Stimulated activated CD4-positive, alpha-beta T cell treated with anti-CD3 and anti-CD28 coated beads, Interleukin-12 subunit alpha, Interleukin-12 subunit beta, amount 100 ng/mL, for 4 hours (primary cell): ENCODE measurements around the gene INIP.

Source experiments
- DNase-seq: peaks from one replicate; pipeline ENCODE4 v3.0.0-alpha.2; 2020

INIP gene, protein sequence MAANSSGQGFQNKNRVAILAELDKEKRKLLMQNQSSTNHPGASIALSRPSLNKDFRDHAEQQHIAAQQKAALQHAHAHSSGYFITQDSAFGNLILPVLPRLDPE

DNA sequence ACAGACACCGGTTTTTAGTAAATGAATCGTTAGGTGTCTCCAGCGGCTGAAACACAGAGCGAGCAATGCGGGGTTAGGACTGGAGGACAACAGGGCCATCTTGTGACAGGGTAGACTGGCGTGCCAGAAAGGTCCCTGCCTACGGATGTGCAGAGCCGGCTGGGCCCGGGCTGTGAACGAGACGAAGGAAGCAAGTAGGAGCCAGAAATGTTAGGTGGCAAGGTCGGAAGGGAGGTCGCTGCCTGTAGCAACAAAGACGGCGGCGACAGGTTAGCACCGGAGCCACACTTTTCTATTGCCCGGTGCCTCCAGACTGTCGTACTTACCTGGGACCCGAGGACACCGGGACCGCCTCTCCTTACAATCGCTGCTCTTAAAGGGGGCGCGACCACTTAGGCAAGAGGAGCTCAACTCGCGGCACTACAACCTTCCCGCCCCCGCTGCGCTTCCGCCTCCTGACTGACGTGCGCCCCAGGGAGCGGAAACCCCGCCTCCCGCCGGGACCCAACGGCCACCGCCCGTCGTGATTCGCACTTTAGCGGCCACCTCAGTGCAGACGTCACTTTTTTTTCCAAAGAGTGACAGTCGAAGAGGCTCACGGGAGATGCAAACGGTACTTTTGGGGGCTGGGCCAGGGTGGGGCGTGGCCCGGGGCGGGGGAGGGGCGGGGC is at the start of gene INIP:
Gene INIP (minus strand): TSS at position 457 of the 671 bp plus-strand sequence. CDS start 1,632 bp downstream, outside the sequence.
- peak; percentile 96 for DNase-seq

DNA sequence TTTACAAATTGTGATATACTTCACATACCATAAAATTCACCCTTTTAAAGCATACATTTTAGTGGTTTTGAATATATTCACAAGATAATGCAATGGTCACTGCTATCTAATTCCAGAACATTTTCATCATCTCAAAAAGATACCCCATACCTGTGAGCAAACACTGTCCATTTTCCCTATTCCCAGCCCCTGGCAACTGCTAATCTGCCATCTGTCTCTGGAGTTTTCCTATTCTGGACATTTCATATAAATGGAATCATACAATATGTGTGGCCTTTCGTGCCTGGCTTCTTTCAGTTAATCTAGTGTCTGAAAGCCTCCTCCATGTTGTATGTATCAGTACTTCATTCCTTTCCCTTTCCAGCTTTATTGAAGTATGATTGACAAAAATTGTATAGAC is 47.4 kb upstream of the INIP start:
- DNase-seq = no peak

DNA sequence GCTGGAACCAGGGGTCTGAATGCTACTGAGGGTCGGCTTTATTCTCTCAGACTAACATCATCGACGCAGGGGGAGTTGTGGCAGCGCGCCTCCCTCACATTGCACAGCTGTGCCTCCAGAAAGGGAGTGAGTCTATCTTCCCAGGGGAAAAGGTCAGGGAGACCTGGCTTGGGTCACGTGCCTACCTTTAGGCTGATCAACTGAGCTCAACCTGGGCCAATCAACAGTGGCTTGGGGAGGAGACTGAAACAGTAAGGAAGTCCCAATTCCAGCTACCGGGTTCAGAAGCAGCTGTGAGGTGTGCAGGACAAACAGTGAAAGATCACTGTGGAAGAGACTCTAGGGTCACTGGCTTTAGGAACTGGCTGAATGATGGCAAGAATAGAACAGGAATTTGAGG is 46.9 kb upstream of the INIP start:
- DNase-seq = no peak

DNA sequence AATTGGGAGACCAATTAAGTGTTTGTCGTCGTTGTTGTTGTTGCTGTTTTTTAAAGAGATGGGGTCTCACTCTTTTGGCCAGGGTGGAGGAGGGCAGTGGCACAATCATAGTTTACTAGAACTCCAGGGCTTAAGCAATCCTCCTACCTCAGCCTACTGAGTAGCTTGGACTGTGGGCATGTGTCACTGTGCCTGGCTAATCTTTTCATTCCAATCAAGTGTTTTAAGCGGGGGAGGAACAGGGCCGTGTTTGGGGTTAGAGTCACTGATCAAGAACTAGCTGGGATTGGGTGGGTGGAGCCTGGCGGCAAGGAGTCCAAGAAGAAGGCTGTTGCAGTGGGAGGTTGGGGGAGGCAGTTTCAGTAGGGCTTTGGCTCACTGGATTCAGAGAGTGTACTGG is 46.4 kb upstream of the INIP start:
- no peak for DNase-seq

DNA sequence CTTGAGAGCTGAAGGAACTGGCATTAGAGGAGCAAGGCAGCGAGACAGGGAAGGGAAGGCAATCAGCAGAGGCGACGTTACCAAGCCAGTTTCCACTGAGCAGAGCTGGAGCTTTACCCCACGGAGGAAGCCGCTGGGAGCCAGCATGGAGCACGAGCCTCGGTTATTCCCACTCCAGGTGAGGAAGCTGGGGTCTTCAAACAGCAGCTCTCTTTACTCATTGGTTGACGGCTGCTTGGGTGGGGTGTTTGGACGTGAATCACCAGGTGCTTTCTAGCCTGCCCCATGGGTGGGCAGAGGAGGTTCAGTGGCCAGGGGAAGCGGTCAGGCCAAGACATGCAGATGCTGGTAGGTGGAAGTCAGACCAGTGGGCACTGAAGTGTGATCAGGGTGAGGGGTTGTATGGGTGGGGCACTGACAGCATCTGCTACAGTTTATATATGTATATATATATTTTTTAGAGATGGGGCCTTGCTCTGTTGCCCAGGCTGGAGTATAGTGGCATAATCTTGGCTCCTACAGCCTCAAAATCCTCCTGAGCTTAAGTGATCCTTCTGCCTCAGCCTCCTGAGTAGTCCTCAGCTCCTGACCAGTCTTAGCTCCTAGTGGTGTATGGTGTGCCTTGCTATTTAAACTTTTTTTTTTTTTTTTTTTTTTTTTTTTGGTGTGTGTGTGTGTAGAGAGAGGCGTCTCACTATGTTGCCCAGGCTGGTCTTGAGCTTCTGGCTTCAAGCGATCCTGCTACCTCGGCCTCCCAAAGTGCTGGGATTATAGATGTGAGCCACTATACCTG is 45.0 kb upstream of the INIP start:
- no peak for DNase-seq

DNA sequence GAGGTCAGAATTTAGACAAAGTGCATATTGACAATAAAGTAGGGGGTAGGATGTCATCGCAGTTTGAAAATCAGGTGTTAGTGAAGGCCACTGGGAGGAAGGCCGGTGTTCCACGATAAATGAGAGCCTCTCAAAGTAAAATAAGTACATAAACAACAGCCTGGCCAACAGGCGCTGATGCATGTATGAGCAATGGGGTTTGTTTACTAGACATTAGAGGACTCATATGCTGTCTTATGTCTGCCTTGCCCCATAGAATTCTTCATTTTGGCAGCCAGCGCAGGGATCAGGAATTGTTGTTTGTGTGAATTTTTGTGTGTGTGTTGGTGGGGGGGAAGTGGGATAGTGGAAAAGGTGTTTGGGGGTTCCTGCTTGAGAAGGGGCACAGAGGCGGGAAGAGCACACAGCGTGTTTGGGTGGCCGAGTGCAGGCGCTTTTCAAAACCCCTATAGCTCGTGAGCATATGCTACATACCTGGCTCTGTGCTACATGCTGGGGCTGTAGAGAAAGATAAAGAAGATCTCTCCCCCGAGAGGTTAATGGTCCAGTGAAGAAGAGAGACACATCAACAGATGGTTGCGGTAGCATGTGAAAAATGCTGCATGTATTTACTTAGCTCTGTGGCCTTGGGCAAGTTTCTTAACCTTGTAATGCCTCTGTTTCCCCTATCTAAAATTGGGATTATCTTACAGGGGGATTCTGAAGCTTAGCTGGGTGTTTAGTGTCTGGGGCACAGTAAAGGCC is 44.2 kb upstream of the INIP start:
- DNase-seq = no peak

DNA sequence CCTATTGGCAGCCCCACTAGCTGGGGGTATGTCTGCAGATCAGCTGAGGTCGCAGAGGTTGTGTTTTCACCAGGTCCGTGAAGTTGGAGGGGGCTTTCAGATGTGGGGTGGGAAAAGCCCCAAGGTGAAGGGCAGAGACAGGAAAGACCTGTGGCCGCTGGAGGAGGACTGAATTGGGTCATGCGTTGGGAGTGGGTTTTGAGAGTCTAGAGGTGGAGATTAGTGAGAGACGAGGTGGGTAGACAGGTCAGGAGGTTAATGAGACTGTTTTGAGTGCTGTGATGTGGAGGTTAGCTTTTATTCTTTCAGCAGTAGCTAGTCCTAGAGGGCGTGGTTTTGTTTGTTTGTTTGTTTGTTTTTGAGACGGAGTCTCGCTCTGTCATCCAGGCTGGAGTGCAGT is 42.9 kb upstream of the INIP start:
- DNase-seq = no peak

DNA sequence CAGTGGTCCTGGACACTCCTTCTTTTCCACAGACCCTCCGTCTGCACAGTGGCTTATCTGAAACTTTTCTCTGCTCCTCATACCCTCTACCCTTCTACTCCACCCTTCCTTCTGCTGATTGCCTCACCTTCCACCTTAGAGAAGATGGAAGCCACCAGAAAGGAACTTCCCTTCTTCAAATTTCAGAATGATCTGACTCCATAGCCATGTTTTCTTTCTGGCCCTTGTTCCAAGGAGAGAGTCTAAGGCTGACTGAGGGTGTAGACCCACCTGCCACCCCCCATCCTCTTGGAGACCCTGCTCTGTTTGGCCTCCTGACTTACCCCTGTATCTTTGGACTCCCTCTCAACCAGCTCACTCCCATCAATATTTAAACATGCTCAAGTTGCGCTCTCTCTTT is 40.0 kb upstream of the INIP start:
- DNase-seq = no peak

DNA sequence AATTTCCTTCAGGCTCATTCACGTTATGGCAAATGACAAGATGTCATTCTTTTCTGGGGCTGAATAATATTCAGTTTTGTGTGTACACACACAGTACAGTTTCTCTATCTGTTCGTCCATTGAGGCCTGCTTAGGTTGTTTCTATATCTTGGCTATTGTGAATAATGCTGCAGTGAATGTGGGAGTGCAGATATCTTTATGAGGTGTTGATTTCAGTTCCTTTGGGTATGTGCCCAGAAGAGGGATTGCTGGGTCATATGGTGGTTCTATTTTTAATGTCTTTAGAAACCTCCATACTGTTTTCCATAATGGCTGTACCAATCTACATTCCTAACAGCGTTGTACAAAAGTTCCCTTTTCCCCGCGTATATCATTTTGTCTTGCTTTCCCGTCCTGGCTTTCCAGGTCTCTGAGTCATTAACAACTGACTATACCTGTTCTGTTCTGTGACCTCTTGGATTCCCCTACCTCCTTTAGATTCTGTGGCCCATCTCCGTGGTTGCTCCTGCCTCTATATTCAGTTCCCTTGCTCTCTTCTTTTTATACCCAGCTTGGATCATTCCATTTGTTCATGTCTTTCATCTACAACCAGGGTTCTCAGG is 39.5 kb upstream of the INIP start:
- DNase-seq = no peak

DNA sequence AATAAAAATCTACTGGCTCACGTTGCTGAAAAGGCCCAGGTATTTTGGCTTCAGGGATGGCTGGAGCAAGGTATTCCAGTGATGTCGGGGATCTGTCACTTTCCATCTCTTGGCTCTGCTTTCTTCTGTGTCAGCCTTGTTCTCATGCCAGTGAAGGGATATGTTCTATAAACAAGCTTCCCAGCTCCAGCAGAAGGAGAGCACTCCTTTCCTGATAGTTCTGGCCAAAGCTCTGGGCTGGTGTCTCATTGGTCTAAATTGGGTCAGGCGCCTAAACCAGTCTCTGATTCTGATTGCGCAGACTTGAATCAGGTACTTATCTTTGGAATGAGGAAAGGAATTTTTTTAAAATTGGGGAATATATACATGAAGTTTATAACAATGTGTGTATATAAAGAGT is 37.8 kb upstream of the INIP start:
- no peak for DNase-seq

DNA sequence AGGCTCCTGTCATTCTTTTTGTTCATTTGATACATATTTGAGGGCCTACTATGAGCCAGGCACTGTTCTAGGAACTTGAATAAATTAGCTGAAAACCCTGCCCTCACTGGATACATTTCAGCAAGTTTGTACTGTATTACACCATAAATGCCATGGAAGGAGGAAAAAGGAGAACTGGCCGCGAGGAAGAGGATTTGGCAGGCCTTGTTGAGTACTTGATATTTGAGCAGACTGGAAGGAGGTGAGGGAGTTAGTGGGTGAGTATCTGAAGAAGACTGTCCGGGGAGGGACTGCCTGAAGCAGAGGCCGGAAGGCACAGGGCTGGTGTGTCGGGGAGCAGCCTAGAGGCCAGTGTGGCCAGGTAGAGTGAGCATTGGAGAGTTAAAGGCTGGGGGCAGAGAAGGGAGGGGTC is 37.1 kb upstream of the INIP start:
- DNase-seq = no peak

DNA sequence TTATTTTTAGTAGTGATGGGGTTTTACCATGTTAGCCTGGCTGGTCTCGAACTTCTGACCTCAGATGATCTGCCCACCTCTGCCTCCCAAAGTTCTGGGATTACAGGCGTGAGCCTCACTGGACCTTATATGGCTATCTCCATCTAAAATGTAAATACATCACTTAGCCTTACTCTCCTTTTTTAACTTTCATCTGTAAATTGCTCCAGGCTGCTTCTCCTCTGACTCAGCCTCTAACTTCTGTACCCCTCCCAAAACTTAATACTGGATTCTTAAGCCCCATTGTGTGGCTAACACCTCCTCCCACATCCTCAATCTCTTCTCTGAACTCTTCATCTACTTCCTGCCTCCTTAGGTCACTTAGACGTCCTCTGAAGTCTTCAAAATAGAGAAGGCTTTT is 36.7 kb upstream of the INIP start:
- no peak for DNase-seq

DNA sequence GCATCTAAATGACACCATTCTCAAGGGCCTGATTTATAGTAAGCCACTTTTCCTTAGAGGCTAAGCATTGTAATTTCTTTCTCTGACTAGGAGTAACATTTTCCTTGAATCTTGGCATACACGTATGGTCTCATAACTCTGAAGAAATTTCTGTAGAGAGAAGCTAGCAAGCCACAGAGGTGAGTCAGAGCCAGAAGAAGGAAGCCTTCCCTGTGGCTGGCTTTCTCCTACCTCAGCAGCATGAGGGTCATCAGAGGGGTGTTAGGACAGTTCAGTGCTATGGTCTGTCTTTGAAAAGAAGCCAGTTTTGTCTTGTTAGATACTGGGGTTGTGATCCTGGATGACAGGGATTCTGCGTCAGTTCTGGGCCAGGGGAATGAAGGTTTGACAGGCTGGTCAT is 35.8 kb upstream of the INIP start:
- no peak for DNase-seq

DNA sequence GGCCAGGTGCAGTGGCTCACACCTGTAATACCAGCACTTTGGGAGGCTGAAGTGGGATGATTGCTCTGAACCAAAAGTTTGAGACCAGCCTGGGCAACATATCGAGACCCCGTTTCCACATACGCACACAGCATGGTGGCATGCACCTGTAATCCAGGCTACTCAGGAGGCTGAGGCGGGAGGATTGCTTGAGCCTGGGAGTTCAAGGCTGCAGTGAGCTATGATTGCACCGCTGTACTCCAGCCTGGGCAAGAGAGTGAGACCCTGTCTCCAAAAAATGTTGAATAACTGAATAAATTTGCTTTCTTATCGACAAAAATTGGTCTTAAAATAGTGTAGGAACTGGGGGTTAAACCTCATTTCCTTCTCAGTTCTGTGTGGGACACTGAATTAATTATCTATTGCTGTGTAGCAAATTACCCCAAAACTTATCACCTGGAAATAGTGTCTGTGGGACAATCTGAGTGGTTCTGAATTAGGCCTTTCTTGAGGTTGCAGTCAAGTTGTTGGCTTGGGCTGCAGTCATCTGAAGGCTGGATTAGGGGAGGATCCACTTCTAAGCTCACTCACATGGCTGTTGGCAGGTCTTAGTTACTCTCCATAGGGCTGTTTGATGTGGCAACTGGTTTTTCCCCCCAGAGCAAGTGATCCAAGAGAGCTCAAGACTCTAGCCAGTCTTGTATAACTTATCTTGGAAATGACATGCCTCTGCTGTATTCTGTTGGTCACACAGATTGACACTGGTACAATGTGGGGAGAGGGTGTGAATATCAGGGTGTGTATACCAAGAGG is 34.6 kb upstream of the INIP start:
- DNase-seq = no peak

DNA sequence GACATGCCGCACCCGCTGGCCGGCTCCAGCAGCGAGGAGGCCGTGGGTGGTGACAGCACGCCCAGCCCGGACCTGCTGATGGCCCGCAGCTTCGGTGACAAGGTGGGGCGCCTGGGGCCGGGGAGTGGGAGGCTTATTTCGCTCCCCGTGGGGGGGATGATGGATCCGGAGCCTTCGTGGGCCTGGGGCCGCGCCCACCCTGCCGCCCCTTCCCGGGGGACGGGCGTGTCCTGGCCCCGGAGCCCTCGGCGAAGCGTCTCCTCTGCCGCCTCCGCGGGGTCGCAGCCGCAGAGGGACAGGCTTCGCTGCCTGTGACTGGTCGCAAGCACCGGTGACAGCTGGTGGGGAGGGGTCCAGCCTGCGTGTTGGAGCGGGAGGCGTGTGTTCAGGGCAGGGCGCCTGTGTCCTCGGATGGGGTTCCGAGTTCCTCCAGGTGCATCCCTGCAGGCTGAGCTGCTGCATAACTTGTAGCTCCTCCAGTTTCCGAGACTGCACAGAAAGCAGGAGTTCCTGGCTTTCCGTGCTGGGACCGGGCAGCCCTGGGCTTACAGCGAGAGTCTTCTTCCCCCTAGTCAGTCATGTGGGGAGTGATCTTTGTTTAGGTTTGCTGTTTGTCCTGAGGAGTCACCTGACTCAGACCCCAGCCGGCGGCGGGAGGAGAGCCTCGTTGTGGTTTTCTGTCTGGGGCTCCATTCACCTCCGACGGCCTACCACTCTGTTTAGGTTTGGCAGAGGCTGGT is 33.3 kb upstream of the INIP start:
- peak; percentile 24 for DNase-seq

DNA sequence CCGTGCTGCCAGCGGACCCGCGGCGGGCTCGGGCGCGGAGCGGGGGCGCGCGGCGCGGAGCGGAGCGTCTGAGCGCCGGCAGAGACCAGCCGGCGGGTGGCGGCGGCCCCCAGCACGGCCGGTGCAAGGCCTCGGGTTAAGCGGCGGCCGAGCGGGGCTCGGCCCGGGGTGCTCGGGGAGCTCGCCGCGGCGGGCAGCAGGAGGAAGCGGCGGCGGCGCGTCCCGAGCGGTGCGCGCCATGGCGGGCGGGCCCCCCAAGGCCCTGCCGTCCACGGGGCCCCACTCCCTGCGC is 32.8 kb upstream of the INIP start:
- DNase-seq = no peak

DNA sequence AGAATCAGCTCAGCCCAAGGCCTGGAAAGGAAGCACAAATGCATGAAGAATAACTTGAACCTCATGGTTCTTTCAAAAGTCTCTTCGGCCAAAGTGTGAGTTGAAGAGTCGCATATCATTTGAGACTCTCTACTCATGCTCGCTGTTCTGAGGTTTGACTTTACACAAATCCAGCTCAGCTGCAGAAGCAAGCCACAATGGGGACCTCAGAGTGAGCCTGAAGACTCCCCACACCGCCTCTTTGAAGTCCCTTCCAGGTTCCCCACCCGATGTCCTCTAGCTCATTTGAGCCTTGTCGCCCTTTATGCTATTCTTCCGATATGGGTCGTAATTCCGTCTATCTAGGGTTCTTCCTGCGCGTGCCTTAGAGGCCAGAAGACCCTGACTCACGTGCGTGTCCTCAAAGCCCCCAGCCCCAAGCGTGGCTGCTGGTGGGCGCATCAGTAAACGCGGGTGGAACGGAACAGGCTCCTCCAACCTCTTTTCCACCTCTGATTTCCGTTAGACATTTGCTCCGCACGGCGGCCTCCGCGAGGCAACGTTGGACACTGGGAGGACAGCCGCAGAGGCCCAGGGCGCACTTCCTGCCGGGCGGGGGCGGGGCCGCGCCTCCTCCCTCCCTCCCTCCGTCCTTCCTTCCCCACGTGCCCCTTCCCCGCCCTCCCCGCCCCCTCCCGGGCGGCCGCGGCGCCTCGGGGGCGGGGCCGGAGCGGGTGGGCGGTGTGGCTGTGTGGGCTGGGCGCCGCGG is 32.3 kb upstream of the INIP start, which contains the start of gene SNX30:
Gene SNX30 (plus strand): TSS at position 745 of the 748 bp plus-strand sequence. CDS start 242 bp downstream, outside the sequence.
- DNase-seq = peak; percentile 71

DNA sequence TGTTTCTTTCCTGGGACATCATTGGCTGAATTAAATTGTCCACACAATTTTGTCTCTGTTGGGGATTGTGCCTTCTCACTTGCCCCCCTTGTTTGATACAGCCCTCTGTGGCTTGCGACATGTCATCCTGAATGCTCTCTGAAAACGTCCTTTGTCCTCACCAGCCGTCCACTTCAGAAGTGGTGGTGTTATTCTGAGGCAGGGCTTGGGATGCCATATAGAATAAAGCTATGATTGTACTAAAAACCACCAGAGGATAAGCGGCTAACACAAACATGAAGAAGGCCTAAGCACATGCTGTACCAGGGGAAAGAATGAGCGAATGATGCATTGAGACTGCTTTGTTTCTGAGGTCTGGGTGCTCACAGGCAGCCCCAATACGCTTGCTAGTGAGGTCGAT is 29.2 kb upstream of the INIP start:
- no peak for DNase-seq

DNA sequence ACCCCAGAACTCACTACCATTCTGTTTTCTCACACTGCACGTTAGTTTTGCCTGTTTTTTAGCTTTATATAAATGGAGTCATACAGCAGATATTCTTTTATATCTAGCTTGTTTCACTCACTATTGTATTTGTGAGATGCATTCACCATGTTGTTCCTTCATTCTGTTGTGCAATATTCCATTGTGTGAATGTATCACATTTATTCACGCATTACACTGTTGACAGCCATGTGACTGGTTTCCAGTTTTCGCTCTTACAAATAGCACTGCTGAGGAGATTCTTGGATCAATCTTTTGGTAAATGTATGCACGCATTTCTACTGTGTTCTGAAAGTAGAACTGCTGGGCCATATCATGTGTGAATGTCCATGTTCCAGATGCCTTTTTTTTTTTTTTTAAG is 26.3 kb upstream of the INIP start:
- no peak for DNase-seq

DNA sequence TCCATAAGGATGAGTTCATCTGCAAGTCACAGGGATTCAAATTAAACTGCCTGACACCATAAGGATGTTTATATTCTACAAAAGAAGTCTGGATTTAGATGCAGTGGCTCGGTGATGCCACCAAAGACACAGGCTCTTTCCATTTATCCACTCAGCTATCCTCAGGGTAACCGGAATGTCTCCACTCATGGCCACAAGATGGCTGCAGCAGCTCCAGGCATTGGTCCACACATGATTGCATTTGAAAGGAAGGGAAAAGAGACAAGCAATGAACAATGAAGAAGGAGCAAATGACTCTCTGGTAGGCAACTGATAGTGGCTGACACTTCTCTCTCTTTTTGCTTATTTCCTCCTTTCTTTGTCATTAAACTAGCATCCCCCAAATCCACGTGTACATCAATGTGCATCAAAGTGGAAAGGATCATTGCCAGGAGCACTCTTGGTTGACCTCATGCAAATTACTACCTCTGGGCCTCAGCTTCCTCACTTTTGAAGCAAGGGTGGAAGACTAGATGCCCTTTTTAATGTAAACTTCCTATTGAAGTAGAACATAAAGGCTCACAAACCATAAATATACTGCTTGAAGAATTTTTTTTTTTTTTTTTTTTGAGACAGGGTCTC is 25.4 kb upstream of the INIP start:
- no peak for DNase-seq

DNA sequence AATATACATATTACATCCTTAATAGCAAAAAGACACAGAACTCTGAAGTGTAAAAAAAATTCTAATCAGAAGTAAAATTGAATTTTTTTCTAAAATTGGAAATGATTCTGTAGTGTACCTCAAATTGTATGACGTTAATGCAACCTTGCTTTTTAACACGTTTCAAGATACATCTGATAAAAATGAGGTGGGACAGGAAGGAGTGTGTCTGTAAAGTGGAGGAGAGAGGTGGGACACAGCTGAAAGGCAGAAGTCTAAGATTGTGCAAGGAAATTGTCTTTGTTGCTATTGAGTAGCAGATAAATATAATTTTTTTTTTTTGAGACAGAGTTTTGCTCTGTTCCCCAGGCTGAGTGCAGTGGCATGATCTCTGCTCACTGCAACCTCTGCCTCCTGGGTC is 17.0 kb upstream of the INIP start:
- no peak for DNase-seq
